Measurements from ENCODE around the gene NRP1.

The NRP1 gene

DNA sequence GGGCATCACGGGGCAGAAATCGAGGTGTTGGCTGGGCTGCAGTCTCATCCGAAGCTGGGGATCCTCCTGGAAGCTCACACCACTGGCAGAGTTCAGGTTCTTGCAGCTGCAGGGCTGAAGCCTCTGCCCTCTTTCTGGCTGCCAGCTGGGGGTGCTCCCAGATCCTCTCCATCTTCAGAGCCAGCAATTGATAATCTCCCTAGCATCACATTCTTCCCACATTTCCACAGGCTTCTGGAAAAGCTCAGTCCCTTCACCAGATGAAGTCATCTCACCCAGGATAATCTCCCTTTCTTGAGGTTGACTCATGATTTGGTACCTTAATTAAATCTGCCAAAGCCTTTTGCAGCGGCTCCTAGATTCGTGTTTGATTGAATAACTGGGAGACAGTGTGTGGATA lies 55.2 kb downstream of the NRP1 start:
- TF ChIP-seq, protein P1, sequence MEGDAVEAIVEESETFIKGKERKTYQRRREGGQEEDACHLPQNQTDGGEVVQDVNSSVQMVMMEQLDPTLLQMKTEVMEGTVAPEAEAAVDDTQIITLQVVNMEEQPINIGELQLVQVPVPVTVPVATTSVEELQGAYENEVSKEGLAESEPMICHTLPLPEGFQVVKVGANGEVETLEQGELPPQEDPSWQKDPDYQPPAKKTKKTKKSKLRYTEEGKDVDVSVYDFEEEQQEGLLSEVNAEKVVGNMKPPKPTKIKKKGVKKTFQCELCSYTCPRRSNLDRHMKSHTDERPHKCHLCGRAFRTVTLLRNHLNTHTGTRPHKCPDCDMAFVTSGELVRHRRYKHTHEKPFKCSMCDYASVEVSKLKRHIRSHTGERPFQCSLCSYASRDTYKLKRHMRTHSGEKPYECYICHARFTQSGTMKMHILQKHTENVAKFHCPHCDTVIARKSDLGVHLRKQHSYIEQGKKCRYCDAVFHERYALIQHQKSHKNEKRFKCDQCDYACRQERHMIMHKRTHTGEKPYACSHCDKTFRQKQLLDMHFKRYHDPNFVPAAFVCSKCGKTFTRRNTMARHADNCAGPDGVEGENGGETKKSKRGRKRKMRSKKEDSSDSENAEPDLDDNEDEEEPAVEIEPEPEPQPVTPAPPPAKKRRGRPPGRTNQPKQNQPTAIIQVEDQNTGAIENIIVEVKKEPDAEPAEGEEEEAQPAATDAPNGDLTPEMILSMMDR (IDR thresholded peaks at IDR 0.05; ENCODE audit: insufficient read depth, low read length, missing control alignments) = peak; percentile 2
- H3K4me3 ChIP-seq (ENCODE audit: low read depth, low read length) = no peak overlapping the region
- DNase-seq (ENCODE audit: low read depth, low spot score) = no peak
- ChIA-PET CTCF (interaction anchor here (0.8 to 3.0 kb wide), 5 partner anchors 9 to 86 kb away, joined by 3 to 13 read pairs (median 3); no protein-coding TSS in a partner anchor), POLR2A (interaction anchor here (1.2 kb wide), 1 partner anchor 9 kb away, joined by 3 read pairs; no protein-coding TSS in a partner anchor)

DNA sequence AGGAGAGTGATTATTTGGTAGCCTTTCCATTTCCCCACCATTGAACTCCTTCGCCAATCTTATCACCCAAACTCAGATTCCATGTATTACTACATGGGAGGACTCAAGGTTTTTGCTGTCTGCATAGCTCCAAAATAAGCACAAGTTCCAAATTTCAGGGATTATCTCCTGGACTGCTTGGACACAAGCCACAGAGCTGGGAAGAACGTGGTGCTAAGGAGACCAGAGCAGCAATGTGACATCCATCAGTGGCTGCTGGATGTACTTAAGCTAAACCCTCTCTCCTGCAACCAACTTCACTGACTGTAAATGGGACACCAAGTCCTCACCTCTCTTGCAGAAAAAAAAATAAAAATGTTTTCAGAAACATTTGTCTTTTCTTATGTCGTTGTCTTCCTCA lies 56.3 kb downstream of the NRP1 start:
- H3K4me3 ChIP-seq (ENCODE audit: low read depth, low read length) = no peak overlapping the region
- CTCF ChIA-PET = interaction anchor here (3.0 kb wide), 1 partner anchor 85 kb away, joined by 13 read pairs; no protein-coding TSS in a partner anchor
- DNase-seq (ENCODE audit: low read depth, low spot score) = no peak
- POLR2A ChIA-PET = interaction anchor here (1.2 kb wide), 1 partner anchor 10 kb away, joined by 3 read pairs; no protein-coding TSS in a partner anchor
- TF ChIP-seq, protein P1 (IDR thresholded peaks at IDR 0.05; ENCODE audit: insufficient read depth, low read length, missing control alignments) = no peak

DNA sequence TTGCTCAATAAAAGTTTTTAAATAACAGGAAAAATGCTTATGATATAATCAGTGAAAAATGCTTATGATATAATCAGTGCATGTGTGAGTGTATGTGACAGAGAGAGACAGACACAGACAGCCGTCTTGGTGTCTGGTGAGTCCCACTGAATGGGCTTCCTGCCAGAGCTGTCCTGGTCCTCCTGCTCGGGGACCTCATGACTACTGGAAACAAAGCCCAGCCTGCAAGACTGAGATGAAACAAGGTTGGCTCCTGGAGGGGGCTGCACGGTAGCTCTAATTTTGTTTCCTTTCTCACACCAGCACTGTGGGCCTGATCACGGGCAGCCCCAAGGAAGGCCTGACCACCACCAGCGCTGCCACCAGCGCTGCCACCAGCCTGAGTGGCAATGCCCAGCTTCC lies 57.3 kb downstream of the NRP1 start:
- no peak for DNase-seq (ENCODE audit: low read depth, low spot score)
- CTCF ChIA-PET = interaction anchor here (1.0 to 1.4 kb wide), 2 partner anchors 15 to 84 kb away, joined by 3 to 5 read pairs; no protein-coding TSS in a partner anchor
- POLR2A ChIA-PET = no interaction called here
- H3K4me3 ChIP-seq (ENCODE audit: low read depth, low read length) = no peak overlapping the region
- TF ChIP-seq, protein P1 (IDR thresholded peaks at IDR 0.05; ENCODE audit: insufficient read depth, low read length, missing control alignments) = no peak

DNA sequence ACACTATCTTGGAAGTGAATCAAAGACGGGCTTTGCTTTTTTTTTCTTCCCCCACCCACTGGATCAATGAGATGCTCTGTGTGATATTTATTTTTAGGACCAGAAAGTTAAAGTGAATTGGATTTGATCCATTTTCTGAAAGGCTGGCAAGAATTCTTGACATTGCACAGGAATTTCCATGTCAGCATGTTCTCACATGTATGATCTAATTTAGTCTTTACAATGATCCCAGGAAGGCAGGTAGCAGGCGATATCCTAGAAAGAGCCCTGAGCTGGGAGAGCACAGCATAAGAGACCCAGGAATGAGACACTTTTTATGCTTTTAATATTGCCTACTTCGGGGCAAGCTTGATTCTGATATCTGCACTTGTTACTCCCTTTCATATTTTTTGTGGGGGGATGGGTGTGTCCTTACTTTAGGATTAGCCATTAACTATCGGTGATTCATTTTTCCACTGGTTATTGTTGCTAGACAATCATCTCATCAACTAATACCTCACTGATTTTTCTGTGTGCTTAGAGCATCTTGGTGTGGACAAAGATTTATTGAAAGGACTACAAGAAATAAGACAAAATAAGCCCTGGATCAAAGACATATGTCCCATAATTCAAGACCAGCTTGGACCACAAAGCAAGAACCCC lies 58.1 kb downstream of the NRP1 start:
- CTCF ChIA-PET = interaction anchor here (1.0 to 1.4 kb wide), 2 partner anchors 14 to 83 kb away, joined by 3 to 5 read pairs; no protein-coding TSS in a partner anchor
- no peak overlapping the region for H3K4me3 ChIP-seq (ENCODE audit: low read depth, low read length)
- DNase-seq (ENCODE audit: low read depth, low spot score) = no peak
- TF ChIP-seq, protein P1 (IDR thresholded peaks at IDR 0.05; ENCODE audit: insufficient read depth, low read length, missing control alignments) = no peak
- POLR2A ChIA-PET = no interaction called here

DNA sequence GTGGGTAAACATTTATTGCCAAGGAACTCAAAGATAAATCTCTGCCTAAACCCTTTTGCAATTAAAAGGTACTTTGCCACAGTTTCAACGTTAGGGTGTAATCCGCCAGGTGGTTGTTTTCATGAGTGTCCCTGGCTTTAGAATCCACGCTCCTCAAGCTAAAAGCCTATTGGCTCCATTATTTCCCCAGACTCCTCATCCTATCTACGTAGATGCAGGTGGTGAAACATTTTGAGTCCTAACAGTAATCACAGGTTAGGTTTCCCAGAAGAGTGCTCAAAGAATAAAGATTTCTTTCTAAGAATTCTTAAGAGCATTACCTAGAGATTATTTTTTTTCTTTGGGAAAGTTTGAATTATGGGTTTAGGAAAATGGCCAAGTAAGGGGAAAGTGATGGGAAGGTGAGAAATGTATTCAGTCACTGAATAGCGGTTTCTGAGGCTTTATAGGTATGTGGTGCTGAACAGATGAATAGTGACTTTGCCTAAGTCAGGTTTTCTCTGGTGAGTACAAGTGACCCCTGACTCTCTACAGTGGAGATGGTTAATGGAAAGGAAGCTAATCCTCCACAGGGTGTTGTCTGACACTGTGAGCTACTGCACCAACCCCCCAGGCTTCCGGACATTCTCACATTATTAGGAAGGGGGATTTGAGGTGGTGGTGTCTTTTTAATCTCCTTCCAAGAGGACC lies 60.2 kb downstream of the NRP1 start:
- ChIA-PET POLR2A (no interaction called here), CTCF (interaction anchor here (0.9 to 2.9 kb wide), 4 partner anchors 10 to 81 kb away, joined by 3 to 9 read pairs (median 4); no protein-coding TSS in a partner anchor)
- no peak overlapping the region for H3K4me3 ChIP-seq (ENCODE audit: low read depth, low read length)
- TF ChIP-seq, protein P1 (IDR thresholded peaks at IDR 0.05; ENCODE audit: insufficient read depth, low read length, missing control alignments) = no peak
- DNase-seq (ENCODE audit: low read depth, low spot score) = no peak
